A673 (cell line): ENCODE measurements around the gene CTNNA3. TPM values are rescaled to one million over a fixed set of nuclear protein-coding genes. Genes with fewer than 3 reads are reported as not detected.

Source experiments
- BruUV-seq: library from RNA; stranded (reverse); fragments of 400-500 nt; replicated peaks from 2 replicates; lab custom pipeline; 2021; lab: Mats Ljungman, UMichigan
- CTCF ChIA-PET: fragments of 300-600 bp; sonication (Branson Sonifier 250); formaldehyde crosslinking; loops from one replicate; lab custom pipeline; 2022; ENCODE audit warnings: antibody characterized with exemption; lab: Charles Lee
- POLR2A ChIA-PET: fragments of 300-600 bp; sonication (Branson Sonifier 250); formaldehyde crosslinking; loops from one replicate; lab custom pipeline; 2022; ENCODE audit warnings: antibody characterized with exemption; ENCODE audit not compliant: low non-redundant PET; lab: Charles Lee
- DNase-seq: peaks from one replicate; pipeline ENCODE4 v3.0.0-alpha.2; 2015; ENCODE audit warnings: low spot score
- H3K27ac ChIP-seq: fragments of 200-600 bp; sonication (generic); 2 replicates; pipeline ENCODE4 v1.5.1; 2016; ENCODE audit warnings: mixed run types, low read depth, mild to moderate bottlenecking, mixed read lengths, antibody characterized with exemption, low read length; ENCODE audit not compliant: poor library complexity, severe bottlenecking
- H3K27me3 ChIP-seq: fragments of 200-600 bp; sonication (generic); replicated peaks from 2 replicates; pipeline ENCODE4 v1.6.1; 2017; ENCODE audit warnings: mixed run types, low read depth, mild to moderate bottlenecking, mixed read lengths, antibody characterized with exemption, low read length; ENCODE audit not compliant: insufficient read depth, poor library complexity
- H3K36me3 ChIP-seq: fragments of 200-600 bp; sonication (generic); 2 replicates; pipeline ENCODE4 v1.6.1; 2016; ENCODE audit warnings: mixed run types, mild to moderate bottlenecking, mixed read lengths, antibody characterized with exemption, low read length; ENCODE audit not compliant: insufficient read depth, poor library complexity, severe bottlenecking
- H3K4me1 ChIP-seq: fragments of 200-600 bp; sonication (generic); 2 replicates; pipeline ENCODE4 v1.6.1; 2017; ENCODE audit warnings: mixed run types, mild to moderate bottlenecking, mixed read lengths, antibody characterized with exemption, low read length; ENCODE audit not compliant: insufficient read depth, poor library complexity, severe bottlenecking
- H3K4me3 ChIP-seq: fragments of 200-600 bp; sonication (generic); 2 replicates; pipeline ENCODE4 v1.5.1; 2016; ENCODE audit warnings: low read depth, mixed run types, mild to moderate bottlenecking, mixed read lengths, low read length; ENCODE audit not compliant: poor library complexity, severe bottlenecking
- H3K9me3 ChIP-seq: fragments of 200-600 bp; sonication (generic); 2 replicates; pipeline ENCODE4 v1.6.1; 2016; ENCODE audit warnings: mixed run types, low read depth, mild to moderate bottlenecking, mixed read lengths, antibody characterized with exemption, low read length; ENCODE audit not compliant: poor library complexity, severe bottlenecking
- CTCF ChIP-seq: fragments of 300-800, 200-600 bp; sonication (generic); conservative IDR thresholded peaks from 2 replicates; pipeline ENCODE4 v1.5.1; 2017; ENCODE audit warnings: low read depth, mild to moderate bottlenecking, antibody characterized with exemption, low read length, moderate library complexity, mixed read lengths
- EZH2 ChIP-seq: fragments of 200-600 bp; sonication (generic); IDR thresholded peaks from 2 replicates; pipeline ENCODE4 v1.6.1; 2017; ENCODE audit warnings: borderline replicate concordance, low read depth, mild to moderate bottlenecking, mixed read lengths, antibody characterized with exemption, low read length; ENCODE audit not compliant: poor library complexity, severe bottlenecking
- intact Hi-C: fragments of 100-400 bp; cut with micrococcal nuclease; formaldehyde crosslinking; loops from one replicate; pipeline ENCODE4 v1.10.0; 2022; ENCODE audit not compliant: unreplicated experiment
- total RNA-seq: library from RNA; stranded (reverse); gene quantifications from 2 replicates; pipeline ENCODE4 v1.2.3, GENCODE V29; 2021

CTNNA3 gene
- total RNA-seq, 1 experiment from 2014 or later: not detected

GRCh38 chr10:66651308-66652082 lies 1044.5 kb downstream of the CTNNA3 start:
- Histone ChIP-seq H3K9me3 (peaks cover 16% of the 10 kb centered on the region), H3K4me3 (no peak overlapping the region), H3K36me3 (no peaks in the 10 kb centered on the region), H3K27me3 (no peaks in the 10 kb centered on the region), H3K4me1 (no peaks in the 10 kb centered on the region), H3K27ac (no peak overlapping the region)
- ChIA-PET CTCF (no interaction called here), POLR2A (no interaction called here)
- BruUV-seq: no TSS peak
- no peak for TF ChIP-seq EZH2
- TF ChIP-seq CTCF: no peak
- intact Hi-C loops: no loop called here
- no peak for DNase-seq

- Histone ChIP-seq H3K27ac (no peak overlapping the region), H3K27me3 (no peaks in the 10 kb centered on the region), H3K4me1 (no peaks in the 10 kb centered on the region), H3K9me3 (peaks cover 16% of the 10 kb centered on the region), H3K36me3 (no peaks in the 10 kb centered on the region), H3K4me3 (no peak overlapping the region)
- DNase-seq: no peak
- intact Hi-C loops: no loop called here
- CTCF ChIA-PET: no interaction called here
- no TSS peak for BruUV-seq
- POLR2A ChIA-PET: no interaction called here
- no peak for TF ChIP-seq EZH2
- TF ChIP-seq CTCF: no peak
Measured at GRCh38 chr10:66649626-66650025, 1046.4 kb downstream of the CTNNA3 start.

- no peaks in the 10 kb centered on the region for H3K27me3 ChIP-seq
- no peaks in the 10 kb centered on the region for H3K36me3 ChIP-seq
- ChIA-PET POLR2A (no interaction called here), CTCF (no interaction called here)
- BruUV-seq: no TSS peak
- no peak overlapping the region for H3K4me3 ChIP-seq
- intact Hi-C loops: no loop called here
- TF ChIP-seq CTCF: no peak
- TF ChIP-seq EZH2: no peak
- no peaks in the 10 kb centered on the region for H3K9me3 ChIP-seq
- H3K27ac ChIP-seq: no peak overlapping the region
- no peak for DNase-seq
- no peaks in the 10 kb centered on the region for H3K4me1 ChIP-seq
Measured at GRCh38 chr10:66642217-66642616, 1053.8 kb downstream of the CTNNA3 start.
